Natural killer cell (primary cell): ENCODE measurements around the gene SHROOM2. TPM values are rescaled to one million over a fixed set of nuclear protein-coding genes. Genes with fewer than 3 reads are reported as not detected.
A peak's percentile ranks its signal among the peaks of the same experiment; 100 is the strongest.

ENCODE experiments used
- ATAC-seq, 3 donors: fragments of 150-1000 bp in 2 of 3; fragments of 200-7000 bp in 1 of 3; cut with Tn5 transposase; 1 replicate in 1 of 3; 2 replicates in 2 of 3; pipeline ENCODE4 v1.10.0; 2021; ENCODE audit warnings: mild to moderate bottlenecking in 2 of 3, moderate library complexity in 2 of 3
- DNase-seq, 2 donors: peaks; one replicate each; pipeline versions ENCODE4 v3.0.0 to v3.0.0-alpha.2; 2013 to 2021; ENCODE audit warnings: mixed read lengths in 1 of 2
- H3K27ac ChIP-seq: one replicate; pipeline ENCODE4 v1.5.1; 2013; ENCODE audit warnings: mild to moderate bottlenecking, low read length
- H3K27me3 ChIP-seq: one replicate; pipeline ENCODE4 v1.6.1; 2013; ENCODE audit warnings: low read length; ENCODE audit not compliant: control insufficient read depth, insufficient read depth
- H3K36me3 ChIP-seq: one replicate; pipeline ENCODE4 v1.6.1; 2013; ENCODE audit warnings: low read length; ENCODE audit not compliant: control insufficient read depth, insufficient read depth
- H3K4me1 ChIP-seq: one replicate; pipeline ENCODE4 v1.6.1; 2013; ENCODE audit warnings: low read length; ENCODE audit not compliant: control insufficient read depth, insufficient read depth
- H3K4me3 ChIP-seq: one replicate; pipeline ENCODE4 v1.5.1; 2013; ENCODE audit warnings: low read length
- H3K9me3 ChIP-seq: one replicate; pipeline ENCODE4 v1.6.1; 2013; ENCODE audit warnings: low read length; ENCODE audit not compliant: control insufficient read depth, insufficient read depth
- H3K27ac Mint-ChIP-seq, 2 donors: one replicate each; pipeline ENCODE4 v1.8.0; 2022; ENCODE audit warnings: mild to moderate bottlenecking in 2 of 2, mixed read lengths in 2 of 2, moderate library complexity in 1 of 2
- H3K27me3 Mint-ChIP-seq, 2 donors: one replicate each; pipeline ENCODE4 v1.8.0; 2022; ENCODE audit warnings: low read depth in 2 of 2, mixed read lengths in 2 of 2
- H3K36me3 Mint-ChIP-seq: one replicate; pipeline ENCODE4 v1.8.0; 2022; ENCODE audit warnings: mixed read lengths
- H3K4me1 Mint-ChIP-seq, 2 donors: one replicate each; pipeline ENCODE4 v1.8.0; 2022; ENCODE audit warnings: mixed read lengths in 2 of 2
- H3K4me3 Mint-ChIP-seq: one replicate; pipeline ENCODE4 v1.8.0; 2022; ENCODE audit warnings: mild to moderate bottlenecking, moderate library complexity, mixed read lengths
- H3K9me3 Mint-ChIP-seq, 2 donors: one replicate each; pipeline ENCODE4 v1.8.0; 2022; ENCODE audit warnings: mixed read lengths in 2 of 2
- CTCF ChIP-seq: fragments of 200-600 bp; IDR thresholded peaks from one replicate; pipeline ENCODE4 v1.8.0; 2022; ENCODE audit warnings: antibody characterized with exemption
- WGBS: methylation state at CpG from one replicate; pipeline ENCODE4 v1.1.7; 2013; ENCODE audit warnings: missing lambda C conversion rate; ENCODE audit not compliant: insufficient coverage; 5-methylcytosine and 5-hydroxymethylcytosine counted together
- intact Hi-C: fragments of 100-400 bp; cut with micrococcal nuclease; formaldehyde crosslinking; loops from one replicate; pipeline ENCODE4 v1.14.2; 2022
- total RNA-seq, 4 donors: library from RNA; stranded (reverse); fragments of 120-200 nt in 1 of 4; gene quantifications; one replicate each; pipeline versions ENCODE4 v1.2.3 to v1.2.4, GENCODE V29; 2013 to 2022

SHROOM2 gene
- total RNA-seq, 3 donors from 2014 or later (not counting 1 experiment from before 2014, with no cell fraction given), result not detected

DNA sequence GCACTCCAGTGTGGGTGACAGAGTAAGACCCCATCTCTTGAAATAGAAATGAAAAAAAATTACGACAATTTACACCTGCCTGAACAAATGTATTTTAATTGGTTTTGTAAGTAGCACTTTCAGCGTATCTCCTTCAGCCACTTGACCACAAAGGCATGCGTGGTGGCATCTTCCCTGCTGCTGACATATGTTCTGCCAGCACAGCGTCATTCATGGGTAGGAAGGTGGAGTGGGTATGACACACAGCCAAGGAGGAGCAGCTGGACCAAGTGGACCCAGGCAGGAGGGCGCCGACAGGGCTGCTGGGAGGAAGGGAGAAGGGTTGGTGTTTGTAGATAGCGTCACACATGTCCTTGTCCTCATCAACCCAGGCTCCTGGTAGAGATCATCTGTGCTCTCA, 152.3 kb downstream of the SHROOM2 start:
- Mint-ChIP-seq H3K27ac (no peak overlapping the region), H3K4me1 (peaks cover 11 to 13% of the 10 kb centered on the region in 2 donors), H3K36me3 (no peaks in the 10 kb centered on the region), H3K4me3 (no peak overlapping the region), H3K27me3 (peaks cover 0 to 3% of the 10 kb centered on the region in 2 donors), H3K9me3 (no peaks in the 10 kb centered on the region)
- no peak for TF ChIP-seq CTCF
- 50% methylated on average over 1 of the region's 7 CpGs for WGBS
- intact Hi-C loops, result no loop called here
- Histone ChIP-seq H3K4me1 (peaks cover 30% of the 10 kb centered on the region), H3K4me3 (no peak overlapping the region), H3K27me3 (no peaks in the 10 kb centered on the region), H3K27ac (no peak overlapping the region), H3K36me3 (no peaks in the 10 kb centered on the region), H3K9me3 (no peaks in the 10 kb centered on the region)
- DNase-seq (no peak), ATAC-seq (no peak)

GRCh38 chrX:9940421-9940820, 154.2 kb downstream of the SHROOM2 start:
- Mint-ChIP-seq H3K27ac (no peak overlapping the region), H3K9me3 (no peaks in the 10 kb centered on the region), H3K36me3 (no peaks in the 10 kb centered on the region), H3K4me3 (peak overlapping the region; percentile 13), H3K27me3 (peaks cover 0 to 3% of the 10 kb centered on the region in 2 donors), H3K4me1 (peaks cover 11 to 13% of the 10 kb centered on the region in 2 donors)
- peaks cover 30% of the 10 kb centered on the region for H3K4me1 ChIP-seq
- DNase-seq, result no peak
- H3K9me3 ChIP-seq, result no peaks in the 10 kb centered on the region
- intact Hi-C loops, result no loop called here
- no peaks in the 10 kb centered on the region for H3K27me3 ChIP-seq
- no peak overlapping the region for H3K4me3 ChIP-seq
- TF ChIP-seq CTCF, result no peak
- no peaks in the 10 kb centered on the region for H3K36me3 ChIP-seq
- 29% methylated on average over 14 of the region's 14 CpGs for WGBS
- ATAC-seq, result no peak
- H3K27ac ChIP-seq, result no peak overlapping the region

DNA sequence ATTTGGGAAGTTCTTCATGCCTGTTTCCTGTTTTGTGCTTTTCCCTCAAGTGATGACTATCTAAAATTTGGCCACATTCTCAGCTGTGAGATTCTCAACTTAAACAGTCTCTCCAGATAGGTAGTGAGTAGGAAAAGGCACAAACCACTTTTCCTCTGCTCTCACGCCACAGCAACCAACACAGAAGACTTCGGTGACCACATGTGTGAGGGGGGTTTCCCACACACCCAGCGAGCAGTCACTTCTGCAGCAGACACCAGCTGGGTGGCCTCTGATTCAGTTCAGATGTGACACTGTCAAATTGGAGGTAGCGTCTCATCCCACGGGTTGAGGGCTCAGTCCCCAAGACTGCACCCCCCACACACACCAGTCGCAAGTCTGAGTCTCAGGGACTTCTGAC, 155.9 kb downstream of the SHROOM2 start:
- ATAC-seq (peak; percentile 79 to 93 (median 91)), DNase-seq (peak; percentile 18 to 67)
- H3K4me1 ChIP-seq, result peaks cover 30% of the 10 kb centered on the region
- no peaks in the 10 kb centered on the region for H3K36me3 ChIP-seq
- WGBS, result 0% methylated on average over 5 of the region's 6 CpGs
- H3K4me3 ChIP-seq, result no peak overlapping the region
- peaks cover 11 to 13% of the 10 kb centered on the region in 2 donors for H3K4me1 Mint-ChIP-seq
- H3K9me3 ChIP-seq, result no peaks in the 10 kb centered on the region
- no peak overlapping the region for H3K27ac ChIP-seq
- peak overlapping the region; percentile 58 for H3K4me3 Mint-ChIP-seq
- H3K36me3 Mint-ChIP-seq, result no peaks in the 10 kb centered on the region
- intact Hi-C loops, result no loop called here
- no peak for TF ChIP-seq CTCF
- no peaks in the 10 kb centered on the region for H3K9me3 Mint-ChIP-seq
- H3K27ac Mint-ChIP-seq, result peak overlapping the region in 1 of 2 donors; percentile 21
- peaks cover 0 to 3% of the 10 kb centered on the region in 2 donors for H3K27me3 Mint-ChIP-seq
- H3K27me3 ChIP-seq, result no peaks in the 10 kb centered on the region

GRCh38 chrX:9943420-9943819, 157.2 kb downstream of the SHROOM2 start:
- WGBS, result 86% methylated on average over 1 of the region's 5 CpGs
- Mint-ChIP-seq H3K4me3 (no peak overlapping the region), H3K27ac (no peak overlapping the region), H3K27me3 (peaks cover 3 to 13% of the 10 kb centered on the region in 2 donors), H3K36me3 (no peaks in the 10 kb centered on the region), H3K4me1 (peaks cover 11 to 13% of the 10 kb centered on the region in 2 donors), H3K9me3 (no peaks in the 10 kb centered on the region)
- Histone ChIP-seq H3K36me3 (no peaks in the 10 kb centered on the region), H3K9me3 (no peaks in the 10 kb centered on the region), H3K4me1 (peaks cover 30% of the 10 kb centered on the region), H3K27me3 (no peaks in the 10 kb centered on the region), H3K27ac (no peak overlapping the region), H3K4me3 (no peak overlapping the region)
- intact Hi-C loops, result no loop called here
- TF ChIP-seq CTCF, result no peak
- DNase-seq (no peak), ATAC-seq (no peak)
